Medulla oblongata (tissue), 1 donor: ENCODE data around the gene SPNS2.

Source experiments
- DNase-seq: peaks from one replicate; pipeline ENCODE4 v3.0.0-alpha.2; 2015; ENCODE audit errors: extremely low spot score

Gene SPNS2

GRCh38 chr17:4498461-4499397 is at the start of gene SPNS2:
Gene SPNS2, plus strand, starts transcription at chr17:4498881. Its CDS starts 167 bp downstream, at chr17:4499048.
- peak; percentile 81 for DNase-seq

- DNase-seq, result no peak
Measured at GRCh38 chr17:4449736-4450135, 48.9 kb upstream of the SPNS2 start.

- DNase-seq, result no peak
Measured at GRCh38 chr17:4450710-4451316, 47.9 kb upstream of the SPNS2 start.

- DNase-seq, result no peak
Measured at GRCh38 chr17:4453812-4454591, 44.7 kb upstream of the SPNS2 start.

GRCh38 chr17:4460661-4461060 is 38.0 kb upstream of the SPNS2 start:
- no peak for DNase-seq

- no peak for DNase-seq
Measured at GRCh38 chr17:4463818-4464476, 34.7 kb upstream of the SPNS2 start.

- DNase-seq, result no peak
Measured at GRCh38 chr17:4465786-4466185, 32.9 kb upstream of the SPNS2 start.

- no peak for DNase-seq
Measured at GRCh38 chr17:4467287-4467686, 31.4 kb upstream of the SPNS2 start.

- DNase-seq, result no peak
Measured at GRCh38 chr17:4469552-4469951, 29.1 kb upstream of the SPNS2 start.

GRCh38 chr17:4472286-4472685 is 26.4 kb upstream of the SPNS2 start:
- DNase-seq, result no peak

GRCh38 chr17:4474093-4474492 is 24.6 kb upstream of the SPNS2 start:
- DNase-seq, result no peak

- DNase-seq, result no peak
Measured at GRCh38 chr17:4475001-4475400, 23.7 kb upstream of the SPNS2 start.

- DNase-seq, result no peak
Measured at GRCh38 chr17:4475463-4475862, 23.2 kb upstream of the SPNS2 start.

- DNase-seq, result no peak
Measured at GRCh38 chr17:4476017-4476416, 22.7 kb upstream of the SPNS2 start.

- no peak for DNase-seq
Measured at GRCh38 chr17:4476511-4477070, 22.1 kb upstream of the SPNS2 start.

- DNase-seq, result no peak
Measured at GRCh38 chr17:4477255-4477791, 21.4 kb upstream of the SPNS2 start.

- DNase-seq, result no peak
Measured at GRCh38 chr17:4478318-4478830, 20.3 kb upstream of the SPNS2 start.

GRCh38 chr17:4479340-4479981 is 19.2 kb upstream of the SPNS2 start:
- no peak for DNase-seq

- DNase-seq, result no peak
Measured at GRCh38 chr17:4479982-4480751, 18.5 kb upstream of the SPNS2 start.
